Ectodermal cell (in vitro differentiated cells): ENCODE measurements around the gene GLS2. TPM values are rescaled to one million over a fixed set of nuclear protein-coding genes. Genes with fewer than 3 reads are reported as not detected.

Experiments used
- H3K27ac ChIP-seq: 2 replicates; pipeline ENCODE4 v1.7.0; 2013; ENCODE audit warnings: mild to moderate bottlenecking, low read depth, low read length; ENCODE audit not compliant: insufficient read depth, poor library complexity, severe bottlenecking
- H3K27me3 ChIP-seq: 2 replicates; pipeline ENCODE4 v1.7.0; 2013; ENCODE audit warnings: mild to moderate bottlenecking, low read length; ENCODE audit not compliant: insufficient read depth, control insufficient read depth, poor library complexity, severe bottlenecking
- H3K36me3 ChIP-seq: one replicate; pipeline ENCODE4 v1.7.0; 2013; ENCODE audit warnings: low read length; ENCODE audit not compliant: control insufficient read depth, insufficient read depth
- H3K4me1 ChIP-seq: one replicate; pipeline ENCODE4 v1.7.0; 2013; ENCODE audit warnings: low read length; ENCODE audit not compliant: control insufficient read depth, insufficient read depth
- H3K4me3 ChIP-seq: 2 replicates; pipeline ENCODE4 v1.7.0; 2013; ENCODE audit warnings: low read depth, low read length, control low read depth; ENCODE audit not compliant: insufficient read depth
- H3K9me3 ChIP-seq: 2 replicates; pipeline ENCODE4 v1.7.0; 2013; ENCODE audit warnings: mild to moderate bottlenecking, low read length, moderate library complexity; ENCODE audit not compliant: control insufficient read depth
- WGBS, 2 experiments: methylation state at CpG; one replicate each; pipeline ENCODE4 v1.1.7; 2013; ENCODE audit warnings: missing lambda C conversion rate in 2 of 2; 5-methylcytosine and 5-hydroxymethylcytosine counted together
- polyA plus RNA-seq, 4 experiments: library from polyadenylated mRNA; stranded (reverse); fragments of 50-300 nt; gene quantifications; one replicate each; pipeline ENCODE4 v1.2.3, GENCODE V29; 2013

The GLS2 gene
- 1.1 TPM for polyA plus RNA-seq (2013, experiment 1 of 4)
- 0.44 TPM for polyA plus RNA-seq (2013, experiment 2 of 4)
- polyA plus RNA-seq (2013, experiment 3 of 4): 0.59 TPM
- 0.73 TPM for polyA plus RNA-seq (2013, experiment 4 of 4)

DNA sequence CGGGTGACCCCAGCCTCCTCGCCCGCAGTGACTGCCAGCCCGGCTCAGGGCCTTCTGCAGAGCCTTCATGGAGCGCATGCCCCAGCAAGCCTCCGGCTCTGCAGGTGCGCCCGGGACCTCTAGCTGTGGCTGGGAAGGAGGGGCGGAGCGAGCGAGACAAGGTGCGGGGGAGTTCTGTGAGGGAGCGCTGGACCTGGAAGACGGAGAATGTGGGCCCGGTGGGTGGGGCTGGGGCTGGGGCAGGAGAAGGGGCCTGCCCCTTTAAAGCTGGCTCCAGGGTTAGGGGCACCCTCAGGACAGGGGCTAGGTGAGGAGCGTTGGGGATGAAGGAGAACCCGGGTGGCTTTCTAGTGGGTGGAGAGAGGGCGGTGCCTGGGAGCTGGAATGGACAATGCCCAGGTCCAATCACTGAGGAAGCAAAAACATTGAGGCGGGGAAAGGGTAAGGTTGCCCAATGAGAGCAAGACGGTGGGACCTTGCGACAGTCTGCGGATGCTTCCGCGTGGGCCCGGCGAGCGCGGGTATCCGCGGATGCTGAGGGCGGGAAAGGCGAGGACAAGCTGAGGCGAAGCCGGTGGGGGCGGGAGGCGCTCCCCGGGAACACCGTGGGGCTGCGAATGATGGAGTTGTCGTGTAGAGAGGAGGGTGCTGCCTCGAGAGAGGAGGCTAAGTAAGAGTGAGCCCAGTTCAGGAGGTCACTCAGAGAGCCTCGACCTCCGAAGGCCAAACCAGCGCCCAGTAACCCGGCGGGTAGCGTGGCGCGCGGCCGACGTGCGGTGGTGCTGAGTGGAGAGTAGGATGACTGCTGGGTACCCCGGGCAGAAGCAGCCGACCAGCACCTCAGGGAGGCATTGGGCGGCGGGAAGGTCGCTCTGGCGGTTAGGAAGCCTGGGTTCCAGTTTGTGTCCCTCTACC, at the start of gene GLS2:
TSS of gene GLS2 (minus strand) at position 121 of the 915 bp plus-strand sequence. CDS start at position 78, 43 bp downstream.
- H3K4me1 ChIP-seq: no peaks in the 10 kb centered on the region
- WGBS, 2 experiments: 32 to 33% methylated on average over 59 of the region's 59 CpGs
- peaks cover 60% of the 10 kb centered on the region for H3K27me3 ChIP-seq
- no peak within 1 kb of the TSS for H3K27ac ChIP-seq
- H3K4me3 ChIP-seq: peak within 1 kb of the TSS; percentile 46
- no peaks in the 10 kb centered on the region for H3K36me3 ChIP-seq
- H3K9me3 ChIP-seq: no peaks in the 10 kb centered on the region

DNA sequence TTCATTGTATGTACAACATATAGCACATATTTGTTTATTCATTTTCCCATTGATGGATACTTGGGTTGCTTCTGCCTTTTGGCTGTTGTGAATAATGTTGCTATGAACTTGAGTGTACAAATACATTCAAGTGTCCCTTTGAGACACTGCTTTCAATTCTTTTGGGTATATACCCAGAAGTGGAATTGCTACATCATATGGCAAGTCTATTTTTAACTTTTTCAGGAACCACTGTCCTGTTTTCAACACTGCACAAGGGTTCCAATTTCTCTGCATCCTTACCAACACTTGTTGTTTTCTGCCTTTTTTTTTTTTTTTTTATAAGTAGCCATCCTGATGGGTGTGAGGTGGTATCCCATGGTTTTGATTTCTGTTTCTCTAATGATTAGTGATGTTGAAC, 49.6 kb upstream of the GLS2 start:
- H3K4me1 ChIP-seq: no peaks in the 10 kb centered on the region
- H3K27ac ChIP-seq: no peak overlapping the region
- H3K9me3 ChIP-seq: no peaks in the 10 kb centered on the region
- H3K27me3 ChIP-seq: no peaks in the 10 kb centered on the region
- no peaks in the 10 kb centered on the region for H3K36me3 ChIP-seq
- no peak overlapping the region for H3K4me3 ChIP-seq

DNA sequence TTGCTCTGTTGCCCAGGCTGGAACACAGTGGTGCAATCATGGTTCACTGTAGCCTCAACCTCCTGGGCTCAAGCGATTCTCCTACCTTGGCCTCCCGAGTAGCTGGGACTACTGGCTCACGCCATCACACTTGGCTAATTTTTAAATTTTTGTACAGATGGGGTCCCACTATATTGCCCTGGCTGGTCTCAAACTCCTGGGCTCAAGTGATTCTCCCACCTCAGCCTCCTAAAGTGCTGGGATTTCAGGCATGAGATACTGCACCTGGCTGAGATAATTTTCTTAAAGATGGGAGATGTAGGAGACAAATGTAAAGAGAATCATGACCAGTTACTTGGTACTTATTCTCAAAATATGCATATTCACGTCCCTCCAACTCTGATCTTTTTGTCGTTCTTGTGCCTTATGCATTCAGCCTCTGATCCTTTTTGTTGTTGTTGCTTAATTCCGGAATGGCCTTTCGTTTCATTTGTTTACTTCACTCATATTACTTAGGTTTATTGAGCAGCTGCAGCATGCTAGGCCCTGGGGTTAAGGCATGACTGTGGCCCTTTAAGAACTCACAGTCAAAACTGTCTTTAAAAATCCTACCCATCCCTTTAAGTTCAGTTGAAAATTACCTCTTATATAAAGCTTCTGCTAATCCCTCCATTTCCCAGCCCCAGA, 42.6 kb upstream of the GLS2 start:
- Histone ChIP-seq H3K9me3 (no peaks in the 10 kb centered on the region), H3K4me1 (no peaks in the 10 kb centered on the region), H3K27ac (no peak overlapping the region), H3K4me3 (no peak overlapping the region), H3K27me3 (no peaks in the 10 kb centered on the region), H3K36me3 (no peaks in the 10 kb centered on the region)
- WGBS, 2 experiments: 88 to 91% methylated on average over 7 of the region's 7 CpGs

DNA sequence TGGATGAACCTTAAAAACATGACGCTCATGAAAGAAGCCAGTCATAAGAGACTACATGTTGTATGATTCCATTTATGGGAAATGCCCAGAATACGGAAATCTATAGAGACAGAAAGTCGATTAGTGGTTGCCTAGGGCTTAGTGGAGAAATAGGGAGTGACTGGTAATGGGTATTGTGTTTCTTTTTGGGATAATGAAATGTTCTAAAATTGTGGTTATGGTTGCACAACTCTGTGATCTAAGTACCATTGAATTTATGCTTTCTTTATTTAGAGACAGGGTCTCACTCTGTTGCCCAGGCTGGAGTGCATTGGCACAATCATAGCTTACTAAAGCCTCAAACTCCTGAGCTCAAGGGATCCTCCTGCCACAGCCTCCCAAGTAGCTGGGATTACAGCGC, 41.7 kb upstream of the GLS2 start:
- 92 to 95% methylated on average over 4 of the region's 4 CpGs for WGBS, 2 experiments
- no peaks in the 10 kb centered on the region for H3K27me3 ChIP-seq
- no peaks in the 10 kb centered on the region for H3K36me3 ChIP-seq
- H3K4me3 ChIP-seq: no peak overlapping the region
- H3K9me3 ChIP-seq: no peaks in the 10 kb centered on the region
- H3K27ac ChIP-seq: no peak overlapping the region
- H3K4me1 ChIP-seq: no peaks in the 10 kb centered on the region

DNA sequence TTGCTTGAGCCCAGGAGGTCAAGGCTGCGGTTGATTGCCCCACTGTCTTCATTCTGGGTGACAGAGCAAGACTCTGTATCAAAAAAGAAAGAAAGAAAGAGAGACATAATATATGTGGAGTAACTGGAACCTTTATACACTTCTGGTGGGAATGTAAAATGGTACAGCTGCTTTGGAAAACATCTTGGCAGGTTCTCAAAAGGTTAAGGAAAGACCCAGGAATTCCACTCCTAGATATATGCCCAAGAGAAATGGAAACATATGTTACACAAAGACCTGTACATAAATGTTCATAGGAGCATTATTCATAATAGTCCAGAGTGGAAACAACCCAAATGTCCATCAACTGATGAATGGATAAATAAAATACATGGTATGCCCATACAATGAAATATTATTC, 40.9 kb upstream of the GLS2 start:
- Histone ChIP-seq H3K27ac (no peak overlapping the region), H3K4me1 (no peaks in the 10 kb centered on the region), H3K9me3 (no peaks in the 10 kb centered on the region), H3K4me3 (no peak overlapping the region), H3K36me3 (no peaks in the 10 kb centered on the region), H3K27me3 (no peaks in the 10 kb centered on the region)
- 88 to 95% methylated on average over 1 of the region's 1 CpG for WGBS, 2 experiments

DNA sequence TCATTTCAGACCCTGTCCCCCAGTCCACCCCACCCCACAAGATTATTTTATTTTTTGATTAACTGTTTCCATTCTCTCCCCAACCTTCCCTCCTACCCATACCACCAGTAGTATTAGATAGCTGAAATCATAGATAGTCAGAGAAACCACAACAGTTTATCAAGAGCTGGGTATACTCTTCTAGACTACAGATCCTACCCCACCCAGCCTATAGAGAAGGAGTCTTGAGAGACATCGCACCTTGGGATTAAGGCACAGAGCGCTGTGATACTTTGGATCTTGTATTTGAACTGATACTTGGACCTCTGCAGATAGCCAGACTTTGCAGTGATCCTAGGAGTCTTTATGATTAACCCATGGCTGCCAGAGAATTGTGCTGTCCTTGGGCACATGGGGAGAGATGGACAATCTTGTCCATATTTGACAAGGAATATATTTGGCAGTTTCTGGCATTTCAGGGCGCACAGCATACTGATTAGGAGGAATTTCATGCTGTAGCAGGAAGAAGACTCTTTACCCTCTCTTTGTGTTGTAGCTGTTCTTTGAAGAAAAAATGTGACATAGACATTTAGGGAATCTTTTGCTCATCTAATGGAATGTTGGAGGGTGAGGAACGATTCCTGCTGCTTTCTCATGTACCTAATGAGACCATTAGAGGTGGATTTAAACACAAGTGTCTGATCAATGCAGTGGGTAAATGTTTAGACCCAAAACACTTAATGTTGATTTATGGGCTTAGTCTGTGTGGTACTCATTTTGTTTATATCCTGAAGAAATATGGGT, 34.6 kb upstream of the GLS2 start:
- 33 to 34% methylated on average over 4 of the region's 4 CpGs for WGBS, 2 experiments
- Histone ChIP-seq H3K36me3 (no peaks in the 10 kb centered on the region), H3K4me1 (peaks cover 10% of the 10 kb centered on the region), H3K27me3 (no peaks in the 10 kb centered on the region), H3K9me3 (no peaks in the 10 kb centered on the region), H3K4me3 (peak overlapping the region; percentile 57), H3K27ac (peak overlapping the region; percentile 58)

DNA sequence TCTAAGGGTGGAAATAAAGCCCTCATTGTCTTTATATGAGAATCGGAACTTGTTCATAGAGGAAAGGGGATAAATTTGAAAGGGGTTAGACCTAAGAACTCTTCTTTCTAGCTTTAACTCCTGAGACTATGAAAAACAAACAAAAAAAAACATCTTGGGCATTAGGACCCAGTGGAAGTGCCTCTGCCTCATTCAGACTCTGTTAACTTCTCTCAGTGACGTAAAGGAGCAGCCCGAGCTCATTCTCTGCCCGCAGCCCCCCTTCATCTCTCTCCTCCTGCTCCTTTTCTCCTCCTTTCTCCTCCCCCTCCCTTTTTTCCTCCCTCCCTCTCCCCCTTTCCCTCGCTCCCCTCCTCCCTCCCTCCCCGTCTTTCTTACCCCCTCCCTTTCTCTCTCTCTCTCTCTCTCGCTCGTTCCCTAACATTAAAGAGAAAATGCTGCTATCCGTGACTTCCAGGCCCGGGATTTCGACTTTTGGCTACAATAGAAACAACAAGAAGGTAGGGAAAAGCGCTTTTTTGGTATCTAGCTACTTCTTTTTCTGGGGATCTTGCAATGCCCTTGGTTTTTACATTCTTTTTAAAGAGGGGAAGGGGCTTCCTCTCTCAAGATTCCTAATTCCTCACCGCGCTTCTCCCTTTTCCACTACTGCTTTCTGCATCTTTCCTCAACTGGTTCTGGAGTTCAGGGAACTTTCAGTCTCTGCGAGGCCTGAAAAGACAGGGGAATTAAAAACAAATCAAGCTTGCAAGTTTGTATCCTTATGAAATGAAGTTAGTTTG, 33.8 kb upstream of the GLS2 start, which contains the start of gene RBMS2:
TSS of gene RBMS2 (plus strand) at position 231 of the 782 bp plus-strand sequence. CDS start at position 435, 204 bp downstream.
- H3K27me3 ChIP-seq: no peaks in the 10 kb centered on the region
- peak within 1 kb of the TSS; percentile 57 for H3K4me3 ChIP-seq
- peak within 1 kb of the TSS; percentile 58 for H3K27ac ChIP-seq
- WGBS, 2 experiments: 1 to 3% methylated on average over 13 to 15 of the region's 15 CpGs
- H3K36me3 ChIP-seq: no peaks in the 10 kb centered on the region
- H3K9me3 ChIP-seq: no peaks in the 10 kb centered on the region
- H3K4me1 ChIP-seq: peaks cover 10% of the 10 kb centered on the region

DNA sequence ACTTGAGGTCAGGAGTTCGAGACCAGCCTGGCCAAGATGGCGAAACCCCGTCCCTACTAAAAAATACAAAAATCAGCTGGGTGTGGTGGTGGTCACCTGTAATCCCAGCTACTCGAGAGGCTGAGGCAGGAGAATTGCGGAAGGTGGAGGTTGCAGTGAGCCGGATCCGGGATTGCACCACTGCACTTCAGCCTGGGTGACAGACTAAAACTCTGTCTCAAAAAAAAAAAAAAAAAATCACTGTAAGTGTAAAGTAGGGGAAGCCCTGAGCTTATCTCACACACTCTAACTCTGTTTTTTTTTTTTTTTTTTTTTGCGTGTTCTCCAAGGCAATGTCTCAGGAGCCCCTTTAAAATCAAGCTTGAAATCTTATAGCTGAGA, 33.2 kb upstream of the GLS2 start:
- Histone ChIP-seq H3K27me3 (no peaks in the 10 kb centered on the region), H3K9me3 (no peaks in the 10 kb centered on the region), H3K36me3 (no peaks in the 10 kb centered on the region), H3K4me3 (no peak overlapping the region), H3K4me1 (peaks cover 10% of the 10 kb centered on the region), H3K27ac (no peak overlapping the region)
- WGBS, 2 experiments: 81 to 89% methylated on average over 7 of the region's 8 CpGs

DNA sequence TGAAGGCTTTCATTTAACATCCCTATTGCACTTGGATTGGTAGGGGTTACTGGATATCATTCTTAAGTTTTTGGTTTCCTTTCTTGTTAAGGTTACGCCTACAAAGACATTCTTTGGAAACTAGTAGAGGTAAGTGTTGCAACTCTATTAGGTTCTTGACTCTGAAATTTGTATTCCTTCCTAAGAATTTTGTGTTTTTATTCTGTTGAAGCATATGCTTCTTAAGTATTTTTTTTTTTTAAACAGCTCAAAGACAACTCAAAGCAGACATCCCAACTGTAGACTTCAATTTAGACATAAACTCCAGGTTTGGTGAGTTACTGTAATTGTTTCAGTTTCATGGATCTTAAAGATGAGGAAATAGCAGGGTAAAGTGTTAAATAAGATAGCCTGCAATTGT, 32.5 kb upstream of the GLS2 start:
- no peaks in the 10 kb centered on the region for H3K27me3 ChIP-seq
- no peaks in the 10 kb centered on the region for H3K36me3 ChIP-seq
- no peaks in the 10 kb centered on the region for H3K9me3 ChIP-seq
- H3K4me3 ChIP-seq: no peak overlapping the region
- 88 to 100% methylated on average over 1 of the region's 1 CpG for WGBS, 2 experiments
- H3K4me1 ChIP-seq: peaks cover 10% of the 10 kb centered on the region
- H3K27ac ChIP-seq: no peak overlapping the region
